CD8-positive, alpha-beta memory T cell (primary cell): ENCODE measurements around the gene TMEM81. TPM values are rescaled to one million over a fixed set of nuclear protein-coding genes. Genes with fewer than 3 reads are reported as not detected.

Experiments
- CTCF ChIA-PET: fragments of 350-600 bp; sonication (Branson Sonifier 250); formaldehyde crosslinking; loops from one replicate; lab custom pipeline; 2021; ENCODE audit warnings: antibody characterized with exemption; lab: Charles Lee
- POLR2A ChIA-PET: fragments of 350-600 bp; sonication (Branson Sonifier 250); formaldehyde crosslinking; loops from one replicate; lab custom pipeline; 2021; ENCODE audit warnings: antibody characterized with exemption; lab: Charles Lee
- DNase-seq, 5 donors: peaks; one replicate each; pipeline versions ENCODE4 v3.0.0 to v3.0.0-alpha.2; 2020 to 2022; ENCODE audit warnings: mixed read lengths in 1 of 5
- H3K27ac ChIP-seq: one replicate; pipeline ENCODE4 v1.7.0; 2013; ENCODE audit warnings: low read depth, mild to moderate bottlenecking, low read length, moderate library complexity
- H3K27me3 ChIP-seq: 2 replicates; pipeline ENCODE4 v1.7.0; 2013; ENCODE audit warnings: low read length, mild to moderate bottlenecking; ENCODE audit not compliant: insufficient read depth, poor library complexity, severe bottlenecking
- H3K36me3 ChIP-seq: 2 replicates; pipeline ENCODE4 v1.7.0; 2013; ENCODE audit warnings: mild to moderate bottlenecking, low read length, moderate library complexity; ENCODE audit not compliant: insufficient read depth
- H3K4me1 ChIP-seq: 2 replicates; pipeline ENCODE4 v1.7.0; 2013; ENCODE audit warnings: mild to moderate bottlenecking, low read length, moderate library complexity; ENCODE audit not compliant: insufficient read depth
- H3K4me3 ChIP-seq: 2 replicates; pipeline ENCODE4 v1.7.0; 2013; ENCODE audit warnings: mild to moderate bottlenecking, low read length
- H3K9me3 ChIP-seq: 2 replicates; pipeline ENCODE4 v1.7.0; 2013; ENCODE audit warnings: mild to moderate bottlenecking, low read length
- H3K27ac Mint-ChIP-seq, 8 donors: one replicate each; pipeline ENCODE4 v1.8.0; 2020 to 2021; ENCODE audit warnings: mixed read lengths in 8 of 8, mild to moderate bottlenecking in 6 of 8, inconsistent platforms in 3 of 8, moderate library complexity in 3 of 8
- H3K27me3 Mint-ChIP-seq, 2 donors: one replicate each; pipeline ENCODE4 v1.8.0; 2020 to 2021; ENCODE audit warnings: mixed read lengths in 2 of 2, mild to moderate bottlenecking in 1 of 2, moderate library complexity in 1 of 2
- H3K36me3 Mint-ChIP-seq, 3 donors: one replicate each; pipeline ENCODE4 v1.8.0; 2020 to 2021; ENCODE audit warnings: mixed read lengths in 3 of 3, inconsistent platforms in 1 of 3, mild to moderate bottlenecking in 1 of 3
- H3K4me1 Mint-ChIP-seq, 3 donors: one replicate each; pipeline ENCODE4 v1.8.0; 2020 to 2021; ENCODE audit warnings: mixed read lengths in 3 of 3, inconsistent platforms in 1 of 3, mild to moderate bottlenecking in 1 of 3
- H3K4me3 Mint-ChIP-seq, 7 donors: one replicate each; pipeline ENCODE4 v1.8.0; 2020 to 2021; ENCODE audit warnings: mixed read lengths in 7 of 7, mild to moderate bottlenecking in 6 of 7, moderate library complexity in 4 of 7, inconsistent platforms in 2 of 7
- H3K9me3 Mint-ChIP-seq, 5 donors: one replicate each; pipeline ENCODE4 v1.8.0; 2020 to 2022; ENCODE audit warnings: mixed read lengths in 5 of 5, mild to moderate bottlenecking in 3 of 5, moderate library complexity in 2 of 5, inconsistent platforms in 1 of 5
- polyA plus RNA-seq: library from polyadenylated mRNA; unstranded; fragments of 300-500 nt; fragmentation: Illumina TruSeq; gene quantifications from one replicate; pipeline ENCODE4 v1.2.3, GENCODE V29; 2021
- total RNA-seq, 2 experiments: library from RNA; stranded (reverse); gene quantifications; one replicate each; pipeline ENCODE4 v1.2.3, GENCODE V29; 2021

Gene TMEM81
- total and polyA plus RNA-seq, 3 experiments from 2014 or later: 0.37 to 4.6 (median 2.9) TPM

DNA sequence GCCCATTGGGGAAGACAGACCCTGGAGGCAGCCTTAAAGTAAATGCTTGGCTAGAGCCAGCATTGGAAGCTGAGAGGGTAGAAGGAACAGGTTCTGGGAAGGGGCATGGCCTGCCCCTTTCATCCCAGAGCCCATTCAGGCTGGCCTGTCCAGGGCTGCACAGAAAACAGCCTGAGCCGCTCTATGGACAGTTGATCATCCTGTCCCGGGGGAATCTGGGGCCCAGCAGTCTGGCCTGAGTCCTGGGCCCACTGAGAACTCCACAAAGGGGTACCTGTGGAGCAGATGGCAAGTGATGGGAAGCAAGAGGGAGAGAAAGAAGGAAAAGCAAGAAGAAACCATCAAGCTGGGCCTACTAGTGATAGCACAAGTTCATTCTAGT is 13.2 kb downstream of the TMEM81 start:
- H3K4me1 ChIP-seq: no peaks in the 10 kb centered on the region
- H3K27me3 ChIP-seq: no peaks in the 10 kb centered on the region
- no peak for DNase-seq
- no peak overlapping the region for H3K27ac ChIP-seq
- no peak overlapping the region for H3K4me3 Mint-ChIP-seq
- no peak overlapping the region for H3K27ac Mint-ChIP-seq
- H3K4me3 ChIP-seq: no peak overlapping the region
- no peaks in the 10 kb centered on the region for H3K36me3 ChIP-seq
- no peaks in the 10 kb centered on the region for H3K4me1 Mint-ChIP-seq
- ChIA-PET CTCF (interaction anchor here (1.1 kb wide), 1 partner anchor 9 kb away, joined by 5 read pairs; no protein-coding TSS in a partner anchor), POLR2A (no interaction called here)
- no peaks in the 10 kb centered on the region for H3K9me3 ChIP-seq
- no peaks in the 10 kb centered on the region for H3K36me3 Mint-ChIP-seq
- H3K9me3 Mint-ChIP-seq: no peaks in the 10 kb centered on the region
- H3K27me3 Mint-ChIP-seq: peaks cover 0 to 2% of the 10 kb centered on the region in 2 donors

DNA sequence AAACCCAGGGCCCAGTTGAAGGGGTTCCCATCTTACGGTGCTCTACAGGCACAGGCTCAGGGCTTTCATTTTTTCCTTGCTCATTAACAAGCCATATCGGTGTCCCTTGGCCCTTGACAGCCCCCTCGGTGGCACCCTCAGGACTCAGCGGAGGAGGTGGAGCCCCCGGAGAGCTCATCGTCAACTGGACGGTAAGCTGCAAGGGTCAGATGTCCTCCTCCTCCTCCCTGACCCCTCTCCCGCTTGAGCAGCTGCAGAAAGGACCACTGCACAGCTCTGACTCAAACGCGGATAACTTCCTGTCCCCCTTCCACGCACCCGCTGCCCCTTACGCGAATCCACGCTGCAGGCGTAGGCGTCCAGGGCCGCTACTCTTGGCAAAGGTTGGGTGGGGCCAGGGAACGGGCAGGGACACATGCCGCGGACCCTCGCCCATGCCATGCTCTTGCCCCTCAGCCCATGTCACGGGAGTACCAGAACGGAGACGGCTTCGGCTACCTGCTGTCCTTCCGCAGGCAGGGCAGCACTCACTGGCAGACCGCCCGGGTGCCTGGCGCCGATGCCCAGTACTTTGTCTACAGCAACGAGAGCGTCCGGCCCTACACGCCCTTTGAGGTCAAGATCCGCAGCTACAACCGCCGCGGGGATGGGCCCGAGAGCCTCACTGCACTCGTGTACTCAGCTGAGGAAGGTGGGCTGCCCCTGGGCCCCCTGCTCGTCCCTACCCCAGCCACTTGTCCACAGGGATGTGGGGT is 14.7 kb downstream of the TMEM81 start:
- Mint-ChIP-seq H3K27me3 (no peaks in the 10 kb centered on the region), H3K36me3 (no peaks in the 10 kb centered on the region), H3K4me3 (no peak overlapping the region), H3K27ac (no peak overlapping the region), H3K4me1 (no peaks in the 10 kb centered on the region), H3K9me3 (no peaks in the 10 kb centered on the region)
- no peaks in the 10 kb centered on the region for H3K36me3 ChIP-seq
- no peak overlapping the region for H3K27ac ChIP-seq
- no peak overlapping the region for H3K4me3 ChIP-seq
- ChIA-PET POLR2A (no interaction called here), CTCF (no interaction called here)
- H3K4me1 ChIP-seq: no peaks in the 10 kb centered on the region
- no peak for DNase-seq
- H3K27me3 ChIP-seq: no peaks in the 10 kb centered on the region
- H3K9me3 ChIP-seq: no peaks in the 10 kb centered on the region

DNA sequence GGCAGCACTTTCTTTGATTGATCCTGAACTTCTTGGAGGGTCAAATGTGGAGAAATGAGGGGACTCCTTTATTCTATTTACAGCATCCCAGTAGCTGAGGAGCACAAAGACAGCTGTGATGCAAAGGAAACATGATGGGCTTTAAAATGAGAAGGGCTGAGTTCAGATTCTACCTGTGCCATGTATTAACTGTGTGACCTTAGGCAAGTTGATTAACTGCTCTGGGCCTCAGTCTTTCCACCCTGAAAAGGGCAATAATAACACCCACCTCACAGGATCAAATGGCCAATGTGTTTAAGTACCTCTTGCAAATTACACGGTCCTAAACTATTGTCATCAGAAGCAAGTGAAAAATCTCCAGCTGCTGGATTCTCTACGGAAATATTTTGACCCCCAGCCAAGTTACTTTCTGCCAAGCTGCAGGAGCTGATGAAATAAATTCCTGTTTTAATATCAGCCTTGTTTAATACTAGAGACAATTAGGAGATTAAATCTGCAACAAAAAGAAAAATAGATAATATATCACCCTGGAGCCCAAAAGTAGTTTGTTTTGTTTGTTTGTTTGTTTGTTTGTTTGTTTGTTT is 15.7 kb downstream of the TMEM81 start:
- H3K9me3 ChIP-seq: no peaks in the 10 kb centered on the region
- no peak overlapping the region for H3K27ac ChIP-seq
- H3K4me3 Mint-ChIP-seq: no peak overlapping the region
- no peak for DNase-seq
- H3K36me3 ChIP-seq: no peaks in the 10 kb centered on the region
- no peaks in the 10 kb centered on the region for H3K9me3 Mint-ChIP-seq
- H3K36me3 Mint-ChIP-seq: no peaks in the 10 kb centered on the region
- ChIA-PET CTCF (no interaction called here), POLR2A (no interaction called here)
- H3K27me3 Mint-ChIP-seq: no peaks in the 10 kb centered on the region
- H3K27ac Mint-ChIP-seq: peak overlapping the region in 1 of 8 donors; percentile 47
- no peaks in the 10 kb centered on the region for H3K4me1 Mint-ChIP-seq
- no peaks in the 10 kb centered on the region for H3K27me3 ChIP-seq
- H3K4me1 ChIP-seq: no peaks in the 10 kb centered on the region
- no peak overlapping the region for H3K4me3 ChIP-seq

DNA sequence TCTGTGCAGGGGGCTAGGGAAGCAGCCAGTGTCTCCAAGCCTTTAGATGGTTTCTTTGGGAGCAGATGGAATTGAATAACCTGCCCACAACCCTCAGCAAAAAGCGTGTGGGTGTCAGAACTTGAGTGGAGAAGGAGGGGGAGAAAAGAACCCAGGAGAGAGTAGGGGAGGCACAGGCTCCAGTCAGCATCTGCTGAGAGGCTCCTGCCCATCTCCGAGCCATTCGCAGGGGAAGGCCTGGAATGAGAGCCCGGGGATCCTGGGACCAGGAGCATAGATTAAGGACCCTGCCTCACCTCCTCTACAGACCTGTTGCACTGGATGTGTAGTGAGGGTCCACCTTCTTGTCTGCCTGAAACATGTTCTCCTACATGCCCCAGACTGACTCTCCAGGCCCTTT is 16.3 kb downstream of the TMEM81 start:
- no peaks in the 10 kb centered on the region for H3K9me3 Mint-ChIP-seq
- Histone ChIP-seq H3K4me3 (no peak overlapping the region), H3K36me3 (no peaks in the 10 kb centered on the region), H3K27ac (no peak overlapping the region), H3K27me3 (no peaks in the 10 kb centered on the region), H3K9me3 (no peaks in the 10 kb centered on the region), H3K4me1 (no peaks in the 10 kb centered on the region)
- ChIA-PET POLR2A (no interaction called here), CTCF (no interaction called here)
- H3K27me3 Mint-ChIP-seq: no peaks in the 10 kb centered on the region
- H3K4me1 Mint-ChIP-seq: no peaks in the 10 kb centered on the region
- no peaks in the 10 kb centered on the region for H3K36me3 Mint-ChIP-seq
- peak overlapping the region in 1 of 8 donors; percentile 14 for H3K27ac Mint-ChIP-seq
- DNase-seq: no peak
- no peak overlapping the region for H3K4me3 Mint-ChIP-seq

DNA sequence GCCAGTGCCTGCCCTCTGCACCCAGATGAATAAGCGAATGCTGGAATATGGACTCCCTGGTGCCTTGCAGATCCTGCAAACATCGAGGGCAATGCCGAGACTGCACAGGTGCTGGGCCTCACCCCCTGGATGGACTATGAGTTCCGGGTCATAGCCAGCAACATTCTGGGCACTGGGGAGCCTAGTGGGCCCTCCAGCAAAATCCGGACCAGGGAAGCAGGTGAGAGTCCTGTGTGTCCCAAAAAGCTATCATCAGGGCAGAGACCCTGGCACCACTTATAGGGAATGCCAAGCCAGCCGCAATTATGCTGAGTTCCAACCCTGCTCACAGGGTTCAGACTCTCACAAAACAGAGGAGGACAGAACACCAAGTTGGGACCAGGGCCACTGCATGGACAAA is 17.2 kb downstream of the TMEM81 start:
- ChIA-PET POLR2A (no interaction called here), CTCF (no interaction called here)
- no peaks in the 10 kb centered on the region for H3K36me3 ChIP-seq
- no peaks in the 10 kb centered on the region for H3K4me1 ChIP-seq
- Mint-ChIP-seq H3K4me1 (no peaks in the 10 kb centered on the region), H3K36me3 (no peaks in the 10 kb centered on the region), H3K27me3 (no peaks in the 10 kb centered on the region), H3K27ac (no peak overlapping the region), H3K4me3 (no peak overlapping the region), H3K9me3 (no peaks in the 10 kb centered on the region)
- H3K4me3 ChIP-seq: no peak overlapping the region
- no peak overlapping the region for H3K27ac ChIP-seq
- no peak for DNase-seq
- H3K27me3 ChIP-seq: no peaks in the 10 kb centered on the region
- H3K9me3 ChIP-seq: no peaks in the 10 kb centered on the region

DNA sequence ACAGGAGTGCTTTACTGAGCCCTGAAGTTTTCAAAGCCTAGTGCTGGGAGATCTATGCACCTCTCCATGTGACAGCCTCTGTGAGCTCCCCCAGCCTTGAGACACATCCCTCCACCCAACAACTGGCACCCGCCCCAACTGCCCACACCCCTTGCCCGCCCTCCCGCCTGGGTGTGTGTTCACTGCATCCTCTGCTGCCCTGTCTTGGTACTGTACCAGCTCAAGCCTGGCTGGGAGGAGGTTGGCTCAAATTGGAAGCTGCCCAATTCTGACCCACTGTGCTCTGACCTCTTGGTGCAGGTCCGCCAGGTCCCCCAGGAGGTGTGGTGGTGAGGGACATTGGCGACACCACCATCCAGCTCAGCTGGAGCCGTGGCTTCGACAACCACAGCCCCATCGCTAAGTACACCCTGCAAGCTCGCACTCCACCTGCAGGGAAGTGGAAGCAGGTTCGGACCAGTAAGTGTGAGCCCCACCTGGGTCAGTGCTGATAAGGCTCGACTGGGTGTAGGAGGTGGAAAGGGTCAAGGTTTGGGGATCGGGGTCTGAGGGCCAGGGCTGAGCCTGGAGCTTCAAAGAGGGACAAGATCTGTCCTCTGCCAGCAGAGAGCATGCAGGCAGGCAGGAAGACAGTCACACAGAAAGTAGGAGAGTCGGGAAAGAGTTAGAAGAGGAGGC is 18.0 kb downstream of the TMEM81 start:
- H3K4me1 ChIP-seq: no peaks in the 10 kb centered on the region
- no peak for DNase-seq
- POLR2A ChIA-PET: no interaction called here
- no peak overlapping the region for H3K27ac ChIP-seq
- H3K27me3 Mint-ChIP-seq: no peaks in the 10 kb centered on the region
- CTCF ChIA-PET: no interaction called here
- no peak overlapping the region for H3K4me3 ChIP-seq
- no peaks in the 10 kb centered on the region for H3K36me3 Mint-ChIP-seq
- H3K9me3 ChIP-seq: no peaks in the 10 kb centered on the region
- H3K27me3 ChIP-seq: no peaks in the 10 kb centered on the region
- H3K4me3 Mint-ChIP-seq: no peak overlapping the region
- no peaks in the 10 kb centered on the region for H3K36me3 ChIP-seq
- no peaks in the 10 kb centered on the region for H3K4me1 Mint-ChIP-seq
- H3K27ac Mint-ChIP-seq: peak overlapping the region in 1 of 8 donors; percentile 63
- H3K9me3 Mint-ChIP-seq: no peaks in the 10 kb centered on the region

DNA sequence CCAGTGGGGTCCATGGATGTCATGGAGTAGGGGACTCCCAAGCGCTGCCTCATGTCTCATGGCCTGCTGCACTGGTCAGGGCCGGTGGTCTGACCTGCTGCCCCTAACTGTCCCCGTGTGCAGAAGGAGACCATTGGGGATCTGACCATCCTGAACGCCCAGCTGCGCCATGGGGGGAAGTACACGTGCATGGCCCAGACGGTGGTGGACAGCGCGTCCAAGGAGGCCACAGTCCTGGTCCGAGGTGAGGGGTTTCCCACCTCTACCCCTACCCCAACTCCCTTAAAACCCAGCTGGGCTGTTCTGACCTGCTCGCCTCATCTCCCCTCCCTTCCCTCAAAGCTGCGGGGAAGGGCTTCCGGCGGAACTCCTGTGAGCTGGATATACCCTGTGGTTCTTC is 18.6 kb downstream of the TMEM81 start:
- Histone ChIP-seq H3K27me3 (no peaks in the 10 kb centered on the region), H3K4me1 (no peaks in the 10 kb centered on the region), H3K4me3 (no peak overlapping the region), H3K9me3 (no peaks in the 10 kb centered on the region), H3K27ac (no peak overlapping the region), H3K36me3 (no peaks in the 10 kb centered on the region)
- H3K27ac Mint-ChIP-seq: no peak overlapping the region
- DNase-seq: no peak
- POLR2A ChIA-PET: no interaction called here
- no peaks in the 10 kb centered on the region for H3K27me3 Mint-ChIP-seq
- no peaks in the 10 kb centered on the region for H3K9me3 Mint-ChIP-seq
- H3K36me3 Mint-ChIP-seq: no peaks in the 10 kb centered on the region
- no peaks in the 10 kb centered on the region for H3K4me1 Mint-ChIP-seq
- peak overlapping the region in 1 of 7 donors; percentile 44 for H3K4me3 Mint-ChIP-seq
- CTCF ChIA-PET: no interaction called here

DNA sequence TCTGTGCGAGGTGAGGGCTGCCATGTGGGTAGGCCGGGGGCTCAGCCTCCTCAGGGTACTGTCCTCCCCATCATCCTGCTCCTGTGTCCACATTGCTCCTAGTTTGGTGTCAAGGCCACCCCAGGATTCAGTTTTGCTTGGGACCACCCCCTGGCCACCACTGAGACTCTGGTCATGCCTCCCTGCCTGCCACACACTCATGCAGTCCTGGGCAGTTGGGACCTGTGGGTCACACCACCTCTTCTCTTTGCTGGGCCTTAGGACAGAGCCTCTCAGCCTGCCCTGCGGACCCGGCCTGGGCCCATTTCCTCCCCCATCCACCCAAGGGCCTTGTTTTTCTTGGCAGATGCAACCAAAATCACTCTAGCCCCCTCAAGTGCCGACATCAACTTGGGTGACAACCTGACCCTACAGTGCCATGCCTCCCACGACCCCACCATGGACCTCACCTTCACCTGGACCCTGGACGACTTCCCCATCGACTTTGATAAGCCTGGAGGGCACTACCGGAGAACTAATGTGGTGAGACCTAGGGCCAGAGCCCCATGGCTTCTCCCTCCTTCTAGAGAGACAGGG is 19.4 kb downstream of the TMEM81 start:
- ChIA-PET CTCF (no interaction called here), POLR2A (no interaction called here)
- DNase-seq: peak in 1 of 5 donors; percentile 6
- Histone ChIP-seq H3K36me3 (no peaks in the 10 kb centered on the region), H3K27ac (no peak overlapping the region), H3K27me3 (no peaks in the 10 kb centered on the region), H3K4me1 (no peaks in the 10 kb centered on the region), H3K4me3 (no peak overlapping the region), H3K9me3 (no peaks in the 10 kb centered on the region)
- Mint-ChIP-seq H3K36me3 (no peaks in the 10 kb centered on the region), H3K9me3 (no peaks in the 10 kb centered on the region), H3K27me3 (no peaks in the 10 kb centered on the region), H3K27ac (no peak overlapping the region), H3K4me3 (no peak overlapping the region), H3K4me1 (no peaks in the 10 kb centered on the region)
